Neural cell (in vitro differentiated cells): ENCODE measurements around the gene MEGF6. TPM values are rescaled to one million over a fixed set of nuclear protein-coding genes. Genes with fewer than 3 reads are reported as not detected.

ENCODE experiments used
- H2AFZ ChIP-seq: fragments of 200-600, 300-800 bp; sonication (generic), shearing (Covaris generic); 2 replicates; pipeline ENCODE4 v1.6.0; 2014; ENCODE audit warnings: low read depth, mild to moderate bottlenecking, antibody characterized with exemption, low read length, moderate library complexity
- H3F3A ChIP-seq: fragments of 200-600 bp; shearing (Covaris generic); 2 replicates; pipeline ENCODE4 v1.6.1; 2016; ENCODE audit warnings: mild to moderate bottlenecking, moderate library complexity, mixed read lengths, antibody characterized with exemption, low read length; ENCODE audit not compliant: insufficient read depth, poor library complexity, severe bottlenecking
- H3K27ac ChIP-seq: fragments of 200-600, 300-800 bp; sonication (generic), shearing (Covaris generic); 2 replicates; pipeline ENCODE4 v1.5.1; 2014; ENCODE audit warnings: mild to moderate bottlenecking, low read length, moderate library complexity
- H3K27me3 ChIP-seq: fragments of 300-800, 200-600 bp; sonication (generic), shearing (Covaris generic); 2 replicates; pipeline ENCODE4 v1.6.0; 2014; ENCODE audit warnings: mild to moderate bottlenecking, low read depth, low read length, moderate library complexity; ENCODE audit not compliant: insufficient read depth
- H3K36me3 ChIP-seq: fragments of 300-800, 200-600 bp; sonication (generic), shearing (Covaris generic); 2 replicates; pipeline ENCODE4 v1.5.1; 2014; ENCODE audit warnings: mild to moderate bottlenecking, antibody characterized with exemption, low read length, moderate library complexity; ENCODE audit not compliant: insufficient read depth
- H3K4me2 ChIP-seq: fragments of 300-800, 200-600 bp; sonication (generic), shearing (Covaris generic); 2 replicates; pipeline ENCODE4 v1.6.0; 2014; ENCODE audit warnings: mild to moderate bottlenecking, low read length
- H3K4me3 ChIP-seq: fragments of 300-800, 200-600 bp; sonication (generic), shearing (Covaris generic); 2 replicates; pipeline ENCODE4 v1.5.1; 2014; ENCODE audit warnings: mild to moderate bottlenecking, low read length, moderate library complexity
- H3K79me2 ChIP-seq: fragments of 200-600 bp; shearing (Covaris generic); replicated peaks from 2 replicates; pipeline ENCODE4 v1.6.0; 2014; ENCODE audit warnings: mild to moderate bottlenecking, low read length, moderate library complexity; ENCODE audit not compliant: insufficient read depth
- H3K9ac ChIP-seq: fragments of 300-800, 200-600 bp; sonication (generic), shearing (Covaris generic); 2 replicates; pipeline ENCODE4 v1.6.1; 2016; ENCODE audit warnings: mild to moderate bottlenecking, low read length, mixed read lengths
- H3K9me2 ChIP-seq: fragments of 200-600 bp; shearing (Covaris generic); 2 replicates; pipeline ENCODE4 v1.6.1; 2016; ENCODE audit warnings: mild to moderate bottlenecking, low read length, mixed read lengths; ENCODE audit not compliant: insufficient read depth
- H3K9me3 ChIP-seq: fragments of 200-600, 300-800 bp; sonication (generic), shearing (Covaris generic); 2 replicates; pipeline ENCODE4 v1.6.1; 2016; ENCODE audit warnings: mild to moderate bottlenecking, mixed run types, low read length, moderate library complexity, mixed read lengths
- H4K20me1 ChIP-seq: fragments of 200-600 bp; shearing (Covaris generic); 2 replicates; pipeline ENCODE4 v1.6.1; 2016; ENCODE audit warnings: mild to moderate bottlenecking, mixed run types; ENCODE audit not compliant: insufficient read depth
- CTCF ChIP-seq: fragments of 450-650 bp; IDR thresholded peaks from 2 replicates; pipeline ENCODE4 v1.5.1; 2014; ENCODE audit warnings: antibody characterized with exemption, mild to moderate bottlenecking, moderate library complexity; ENCODE audit not compliant: poor library complexity, severe bottlenecking
- EP300 ChIP-seq: fragments of 450-650 bp; conservative IDR thresholded peaks from 2 replicates; pipeline ENCODE4 v1.6.1; 2014; ENCODE audit warnings: antibody characterized with exemption, mild to moderate bottlenecking, moderate library complexity; ENCODE audit not compliant: poor library complexity, severe bottlenecking
- EZH2 ChIP-seq: fragments of 200-600, 300-800 bp; shearing (Covaris generic), sonication (generic); IDR thresholded peaks from 2 replicates; pipeline ENCODE4 v1.6.1; 2014; ENCODE audit warnings: antibody characterized with exemption, low read length, borderline replicate concordance, mild to moderate bottlenecking; ENCODE audit not compliant: insufficient read depth, poor library complexity, severe bottlenecking
- MXI1 ChIP-seq: fragments of 450-650 bp; conservative IDR thresholded peaks from 2 replicates; pipeline ENCODE4 v1.6.1; 2014; ENCODE audit warnings: antibody characterized with exemption, mild to moderate bottlenecking; ENCODE audit not compliant: poor library complexity, severe bottlenecking
- POLR2AphosphoS5 ChIP-seq: IDR thresholded peaks from 2 replicates; pipeline ENCODE4 v1.6.1; 2012
- RAD21 ChIP-seq: fragments of 450-650 bp; conservative IDR thresholded peaks from 2 replicates; pipeline ENCODE4 v1.6.1; 2014; ENCODE audit warnings: antibody characterized with exemption, mild to moderate bottlenecking, moderate library complexity
- SMC3 ChIP-seq: fragments of 450-650 bp; conservative IDR thresholded peaks from 2 replicates; pipeline ENCODE4 v1.6.1; 2014; ENCODE audit warnings: antibody characterized with exemption, mild to moderate bottlenecking, moderate library complexity; ENCODE audit not compliant: poor library complexity
- TAF1 ChIP-seq: IDR thresholded peaks from 2 replicates; pipeline ENCODE4 v1.6.1; 2012; ENCODE audit warnings: low read depth
- polyA plus RNA-seq: library from polyadenylated mRNA; depleted of rRNA; stranded (reverse); fragments of >200 nt; gene quantifications from 2 replicates; pipeline ENCODE4 v1.2.3, GENCODE V29; 2014
- TF ChIP-seq, protein P1 (sequence below): IDR thresholded peaks from 2 replicates; pipeline ENCODE4 v1.6.1; 2012; ENCODE audit warnings: borderline replicate concordance

The MEGF6 gene
- polyA plus RNA-seq, 1 donor from 2014 or later = 6.0 TPM

- no peaks in the 10 kb centered on the region for H4K20me1 ChIP-seq
- no peak overlapping the region for H3K4me2 ChIP-seq
- no peaks in the 10 kb centered on the region for H3K9me2 ChIP-seq
- no peaks in the 10 kb centered on the region for H3K79me2 ChIP-seq
- TF ChIP-seq, protein P1, sequence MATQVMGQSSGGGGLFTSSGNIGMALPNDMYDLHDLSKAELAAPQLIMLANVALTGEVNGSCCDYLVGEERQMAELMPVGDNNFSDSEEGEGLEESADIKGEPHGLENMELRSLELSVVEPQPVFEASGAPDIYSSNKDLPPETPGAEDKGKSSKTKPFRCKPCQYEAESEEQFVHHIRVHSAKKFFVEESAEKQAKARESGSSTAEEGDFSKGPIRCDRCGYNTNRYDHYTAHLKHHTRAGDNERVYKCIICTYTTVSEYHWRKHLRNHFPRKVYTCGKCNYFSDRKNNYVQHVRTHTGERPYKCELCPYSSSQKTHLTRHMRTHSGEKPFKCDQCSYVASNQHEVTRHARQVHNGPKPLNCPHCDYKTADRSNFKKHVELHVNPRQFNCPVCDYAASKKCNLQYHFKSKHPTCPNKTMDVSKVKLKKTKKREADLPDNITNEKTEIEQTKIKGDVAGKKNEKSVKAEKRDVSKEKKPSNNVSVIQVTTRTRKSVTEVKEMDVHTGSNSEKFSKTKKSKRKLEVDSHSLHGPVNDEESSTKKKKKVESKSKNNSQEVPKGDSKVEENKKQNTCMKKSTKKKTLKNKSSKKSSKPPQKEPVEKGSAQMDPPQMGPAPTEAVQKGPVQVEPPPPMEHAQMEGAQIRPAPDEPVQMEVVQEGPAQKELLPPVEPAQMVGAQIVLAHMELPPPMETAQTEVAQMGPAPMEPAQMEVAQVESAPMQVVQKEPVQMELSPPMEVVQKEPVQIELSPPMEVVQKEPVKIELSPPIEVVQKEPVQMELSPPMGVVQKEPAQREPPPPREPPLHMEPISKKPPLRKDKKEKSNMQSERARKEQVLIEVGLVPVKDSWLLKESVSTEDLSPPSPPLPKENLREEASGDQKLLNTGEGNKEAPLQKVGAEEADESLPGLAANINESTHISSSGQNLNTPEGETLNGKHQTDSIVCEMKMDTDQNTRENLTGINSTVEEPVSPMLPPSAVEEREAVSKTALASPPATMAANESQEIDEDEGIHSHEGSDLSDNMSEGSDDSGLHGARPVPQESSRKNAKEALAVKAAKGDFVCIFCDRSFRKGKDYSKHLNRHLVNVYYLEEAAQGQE = no peak
- peak; percentile 48 for TF ChIP-seq SMC3
- peak; percentile 51 for TF ChIP-seq CTCF
- no peak for TF ChIP-seq EZH2
- TF ChIP-seq EP300 = no peak
- TF ChIP-seq MXI1 = no peak
- TF ChIP-seq POLR2AphosphoS5 = no peak
- no peak for TF ChIP-seq TAF1
- TF ChIP-seq RAD21 = peak; percentile 24
- no peaks in the 10 kb centered on the region for H3K36me3 ChIP-seq
- peak overlapping the region; percentile 21 for H3K4me3 ChIP-seq
- H3K9ac ChIP-seq = peak overlapping the region; percentile 18
- peak overlapping the region; percentile 18 for H3K27ac ChIP-seq
- H3K27me3 ChIP-seq = peaks cover 8% of the 10 kb centered on the region
- no peaks in the 10 kb centered on the region for H3F3A ChIP-seq
- H3K9me3 ChIP-seq = no peaks in the 10 kb centered on the region
- no peak overlapping the region for H2AFZ ChIP-seq
These were observed 3.7 kb upstream of the MEGF6 start for GRCh38 chr1:3614755-3615742.

GRCh38 chr1:3612123-3612522, 815 bp upstream of the MEGF6 start:
- H3K9me2 ChIP-seq = no peaks in the 10 kb centered on the region
- no peak overlapping the region for H2AFZ ChIP-seq
- H4K20me1 ChIP-seq = no peaks in the 10 kb centered on the region
- H3K9me3 ChIP-seq = no peaks in the 10 kb centered on the region
- H3F3A ChIP-seq = no peaks in the 10 kb centered on the region
- no peak overlapping the region for H3K27ac ChIP-seq
- H3K27me3 ChIP-seq = peaks cover 8% of the 10 kb centered on the region
- no peak overlapping the region for H3K4me2 ChIP-seq
- no peak overlapping the region for H3K4me3 ChIP-seq
- no peak overlapping the region for H3K9ac ChIP-seq
- no peaks in the 10 kb centered on the region for H3K36me3 ChIP-seq
- no peak for TF ChIP-seq EP300
- no peak for TF ChIP-seq POLR2AphosphoS5
- TF ChIP-seq TAF1 = no peak
- TF ChIP-seq EZH2 = no peak
- H3K79me2 ChIP-seq = no peaks in the 10 kb centered on the region
